HG03066 (cell line): Measurements from ENCODE around the gene LAMA2.

ENCODE experiments used
- ATAC-seq: cut with Tn5 transposase; IDR thresholded peaks from one replicate; pipeline ENCODE4 v1.9.1; 2021; ENCODE audit warnings: low read depth; ENCODE audit not compliant: unreplicated experiment

Gene LAMA2

GRCh38 chr6:129282019-129282418, 399.1 kb downstream of the LAMA2 start:
- ATAC-seq = no peak

DNA sequence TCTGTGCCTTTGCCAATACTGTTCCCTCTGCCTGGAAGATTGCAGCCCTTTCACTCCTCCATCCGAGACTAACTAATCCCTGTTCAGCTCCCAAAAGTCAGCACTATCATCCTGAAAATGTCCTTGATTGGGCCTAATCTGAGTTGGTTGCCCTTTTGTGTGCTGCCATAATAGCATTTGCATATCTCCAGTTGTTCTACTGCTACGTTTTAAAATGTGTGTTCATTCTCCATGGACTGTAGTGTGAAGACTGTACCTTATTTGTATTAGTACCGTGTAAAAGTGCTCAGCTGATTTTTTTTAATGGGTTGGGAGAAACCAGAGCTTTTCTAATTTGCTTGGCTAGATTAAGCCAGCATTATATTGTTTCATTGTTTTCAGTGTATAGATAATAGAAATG, 401.3 kb downstream of the LAMA2 start:
- ATAC-seq = no peak

DNA sequence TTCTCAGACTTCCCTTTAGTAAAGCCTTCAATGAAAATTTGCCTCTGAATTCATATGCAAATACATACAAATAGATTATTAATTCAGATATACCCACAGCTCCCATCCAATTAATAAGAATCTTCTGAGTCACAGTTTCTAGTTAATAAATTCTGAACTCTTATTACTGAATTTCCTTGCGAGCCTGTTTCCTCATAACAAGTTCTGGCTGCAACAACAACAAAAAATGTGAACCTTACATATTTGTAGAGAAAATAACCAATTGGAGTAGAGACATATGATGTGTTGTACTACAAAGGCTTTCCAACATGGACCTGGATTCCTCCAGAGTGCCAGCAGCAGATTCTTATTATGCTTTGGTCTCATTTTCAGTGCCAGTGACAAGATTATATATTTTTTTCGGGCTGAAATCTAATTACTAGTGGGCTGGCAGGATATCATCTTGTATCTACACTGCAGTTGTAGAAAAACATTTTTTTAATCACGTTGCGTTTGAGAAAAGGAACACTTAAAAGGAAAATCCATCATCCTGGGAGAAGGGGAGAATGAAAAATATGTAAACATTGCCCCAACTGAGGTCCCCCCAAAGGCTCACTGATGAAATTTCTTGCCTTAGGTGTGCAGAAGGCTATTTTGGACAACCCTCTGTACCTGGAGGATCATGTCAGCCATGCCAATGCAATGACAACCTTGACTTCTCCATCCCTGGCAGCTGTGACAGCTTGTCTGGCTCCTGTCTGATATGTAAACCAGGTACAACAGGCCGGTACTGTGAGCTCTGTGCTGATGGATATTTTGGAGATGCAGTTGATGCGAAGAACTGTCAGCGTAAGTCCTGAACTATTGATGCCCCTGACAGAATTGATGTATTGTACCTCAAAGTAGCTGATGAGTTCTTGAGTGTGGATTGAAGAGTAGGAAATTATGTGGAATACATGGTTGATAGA, 404.6 kb downstream of the LAMA2 start:
- no peak for ATAC-seq

GRCh38 chr6:129289442-129289841, 406.5 kb downstream of the LAMA2 start:
- no peak for ATAC-seq

- no peak for ATAC-seq
Measured at GRCh38 chr6:129292836-129293235, 409.9 kb downstream of the LAMA2 start.

- ATAC-seq = no peak
Measured at GRCh38 chr6:129297592-129297991, 414.7 kb downstream of the LAMA2 start.

DNA sequence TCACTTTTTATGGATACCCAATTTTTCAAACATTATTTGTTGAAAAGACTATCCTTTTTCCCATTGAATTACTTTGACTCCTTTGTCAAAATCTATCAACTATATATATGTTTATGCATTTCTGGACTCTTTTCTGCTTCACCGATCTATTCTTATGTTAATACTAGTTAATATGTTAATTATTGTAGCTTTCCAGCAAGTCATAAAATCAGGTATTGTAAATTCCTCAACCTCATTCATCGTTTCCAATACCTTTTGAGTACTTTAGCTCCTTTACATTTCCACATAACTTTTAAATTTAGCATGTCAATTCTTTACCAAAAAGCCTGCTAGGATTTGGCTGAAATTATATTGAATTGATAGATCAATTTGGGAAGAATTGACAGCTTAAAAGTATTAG, 419.7 kb downstream of the LAMA2 start:
- ATAC-seq = no peak

DNA sequence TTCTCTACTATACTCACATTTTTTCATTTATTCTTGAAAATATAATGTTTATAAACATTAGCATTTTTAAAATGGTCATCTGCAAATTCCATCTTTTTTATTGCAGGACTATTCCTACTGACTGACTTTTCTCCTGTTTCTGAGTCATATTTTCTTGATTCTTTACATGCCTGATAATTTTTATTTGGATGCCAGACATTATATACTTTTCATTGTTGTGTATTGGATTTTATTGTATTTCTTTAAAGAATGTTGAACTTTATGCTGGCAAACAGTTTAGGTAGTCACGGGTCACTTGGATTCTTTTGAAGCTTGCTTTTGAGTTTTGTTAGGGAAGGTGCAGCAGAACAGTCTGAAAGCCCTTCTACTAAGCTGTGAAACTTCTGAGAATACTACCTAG, 423.9 kb downstream of the LAMA2 start:
- ATAC-seq = no peak

- no peak for ATAC-seq
Measured at GRCh38 chr6:129307845-129308244, 424.9 kb downstream of the LAMA2 start.

GRCh38 chr6:129309154-129309553, 426.2 kb downstream of the LAMA2 start:
- ATAC-seq = no peak

- ATAC-seq = no peak
Measured at GRCh38 chr6:129312880-129313279, 429.9 kb downstream of the LAMA2 start.

DNA sequence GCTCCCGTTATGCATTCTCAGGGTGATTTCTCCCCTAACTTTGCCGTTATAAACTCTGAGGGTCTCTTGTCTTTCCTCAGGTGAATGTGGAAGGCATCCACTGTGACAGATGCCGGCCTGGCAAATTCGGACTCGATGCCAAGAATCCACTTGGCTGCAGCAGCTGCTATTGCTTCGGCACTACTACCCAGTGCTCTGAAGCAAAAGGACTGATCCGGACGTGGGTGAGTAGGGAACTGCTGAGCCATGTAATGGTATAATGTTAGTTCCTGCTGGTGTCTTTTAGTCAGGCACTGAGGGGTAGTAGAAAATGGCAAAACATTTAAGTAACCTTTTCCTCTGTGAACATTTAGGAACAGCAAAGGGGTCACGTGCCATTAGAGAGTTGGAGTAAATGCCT, 431.6 kb downstream of the LAMA2 start:
- ATAC-seq = no peak

DNA sequence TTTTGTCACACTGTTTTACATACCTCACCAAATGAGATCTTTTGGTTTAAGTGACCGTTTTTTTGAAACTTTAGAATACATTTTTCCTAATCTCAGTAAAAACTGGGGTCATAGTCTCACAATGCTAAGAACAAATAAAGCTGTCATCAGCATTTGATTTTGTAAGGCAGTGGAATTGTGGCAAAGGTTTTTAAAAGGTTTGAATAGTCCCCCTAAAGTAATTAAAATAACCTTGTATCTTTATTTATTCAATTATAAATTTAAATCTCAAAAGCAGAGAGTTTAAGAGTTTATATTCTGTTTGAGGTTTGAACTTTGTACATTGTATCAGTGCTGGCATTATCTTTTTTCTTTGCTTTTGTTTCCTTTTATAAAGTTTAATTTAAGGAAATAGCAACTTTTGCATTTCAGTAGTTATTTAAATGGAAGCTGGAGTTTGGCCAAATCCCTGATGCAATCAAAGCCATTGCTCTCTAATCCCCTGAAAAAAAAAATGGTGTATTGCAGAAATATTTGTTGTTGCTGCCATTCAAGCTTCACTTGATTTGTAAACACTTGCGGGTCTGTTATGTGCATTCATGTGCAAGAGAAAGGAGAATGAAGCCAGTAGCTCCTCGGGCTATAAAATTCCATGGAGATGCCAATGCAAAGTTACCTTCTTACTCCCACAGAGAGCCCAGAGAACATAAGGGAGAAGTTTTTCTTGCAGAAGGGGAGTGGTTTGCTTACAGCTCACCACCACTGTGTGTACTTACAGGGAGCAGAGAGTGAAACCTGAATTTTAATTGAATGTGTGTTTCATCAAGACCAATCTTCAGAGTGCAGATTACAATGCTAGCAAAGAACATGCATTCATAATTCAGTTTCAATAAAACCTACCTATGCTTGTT, 435.2 kb downstream of the LAMA2 start:
- no peak for ATAC-seq

- no peak for ATAC-seq
Measured at GRCh38 chr6:129320892-129321291, 438.0 kb downstream of the LAMA2 start.

DNA sequence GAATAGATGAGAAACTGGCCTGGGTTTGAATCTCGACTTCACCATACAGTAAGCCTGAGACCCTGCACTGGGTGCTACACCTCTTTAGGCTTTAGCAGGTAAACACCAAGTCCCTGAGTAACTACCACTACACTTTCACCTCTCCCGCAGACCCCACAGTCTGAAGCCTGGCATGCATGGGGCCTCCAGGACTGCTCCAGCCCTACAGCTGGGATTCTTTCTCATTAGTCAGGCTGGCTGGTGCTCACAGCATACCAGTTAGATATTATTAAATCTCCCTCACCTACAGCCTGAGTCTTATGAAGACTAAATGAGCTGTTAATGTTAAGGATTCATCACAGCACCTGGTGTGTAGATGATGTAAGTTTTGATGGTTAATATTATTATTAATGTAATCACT, 438.4 kb downstream of the LAMA2 start:
- no peak for ATAC-seq

GRCh38 chr6:129324345-129324744, 441.4 kb downstream of the LAMA2 start:
- no peak for ATAC-seq

DNA sequence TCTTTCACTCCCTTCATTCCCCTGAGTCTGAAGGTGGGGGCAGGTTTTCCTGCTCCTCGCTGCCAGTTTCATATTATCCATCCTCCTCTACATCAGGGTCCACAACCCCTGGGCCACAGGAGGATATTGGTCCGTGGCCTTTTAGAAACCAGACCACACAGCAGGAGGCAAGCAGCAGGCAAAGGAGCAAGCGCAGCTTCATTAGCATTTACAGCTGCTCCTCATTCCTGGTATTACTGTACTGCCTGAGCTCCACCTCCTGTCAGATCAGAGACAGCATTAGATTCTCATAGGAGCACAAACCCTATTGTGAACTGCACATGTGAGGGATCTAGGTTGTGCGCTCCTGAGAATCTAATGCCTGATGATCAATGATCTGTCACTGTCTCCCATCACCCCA, 446.7 kb downstream of the LAMA2 start:
- ATAC-seq = no peak

- no peak for ATAC-seq
Measured at GRCh38 chr6:129331450-129332138, 448.7 kb downstream of the LAMA2 start.

- no peak for ATAC-seq
Measured at GRCh38 chr6:129335792-129336191, 452.9 kb downstream of the LAMA2 start.

GRCh38 chr6:129338683-129339082, 455.7 kb downstream of the LAMA2 start:
- ATAC-seq = no peak

- ATAC-seq = no peak
Measured at GRCh38 chr6:129340983-129341382, 458.0 kb downstream of the LAMA2 start.
